HPDE6-E6E7 (cell line): Measurements from ENCODE around the gene CA9.
A peak's percentile ranks its signal among the peaks of the same experiment; 100 is the strongest.

Source experiments
- DNase-seq: peaks from one replicate; pipeline ENCODE4 v3.0.0; 2011; ENCODE audit warnings: missing footprints; ENCODE audit errors: extremely low spot score

Gene CA9

GRCh38 chr9:35717132-35717870 is 43.6 kb downstream of the CA9 start:
- DNase-seq, result no peak

- DNase-seq, result peak; percentile 27
These were observed 45.2 kb downstream of the CA9 start for GRCh38 chr9:35718721-35719511.

GRCh38 chr9:35719546-35719945 is 45.8 kb downstream of the CA9 start:
- DNase-seq, result no peak

- no peak for DNase-seq
These were observed 49.7 kb downstream of the CA9 start for GRCh38 chr9:35723426-35723825.

- DNase-seq, result no peak
These were observed 50.2 kb downstream of the CA9 start for GRCh38 chr9:35723908-35724307.

- no peak for DNase-seq
These were observed 51.6 kb downstream of the CA9 start for GRCh38 chr9:35725362-35725761.

GRCh38 chr9:35726931-35727330 is 53.2 kb downstream of the CA9 start:
- no peak for DNase-seq

- DNase-seq, result no peak
These were observed 53.9 kb downstream of the CA9 start for GRCh38 chr9:35727676-35728040.

- peak; percentile 41 for DNase-seq
These were observed 54.6 kb downstream of the CA9 start for GRCh38 chr9:35728041-35728971.

- DNase-seq, result no peak
These were observed 55.4 kb downstream of the CA9 start for GRCh38 chr9:35729101-35729500.

GRCh38 chr9:35729700-35730485 is 56.2 kb downstream of the CA9 start:
- DNase-seq, result peak; percentile 81

- no peak for DNase-seq
These were observed 56.7 kb downstream of the CA9 start for GRCh38 chr9:35730486-35730854.
